Ammon's horn (tissue), 1 donor: ENCODE data around the gene LLGL2.

ENCODE experiments used
- DNase-seq: peaks from one replicate; pipeline ENCODE4 v3.0.0-alpha.2; 2016; ENCODE audit warnings: low spot score

The LLGL2 gene

GRCh38 chr17:75491680-75492079, 33.8 kb upstream of the LLGL2 start:
- no peak for DNase-seq

- no peak for DNase-seq
Measured at GRCh38 chr17:75492555-75493168, 32.8 kb upstream of the LLGL2 start.

GRCh38 chr17:75493476-75494129, 31.9 kb upstream of the LLGL2 start:
- DNase-seq, result no peak

- no peak for DNase-seq
Measured at GRCh38 chr17:75494326-75494877, 31.1 kb upstream of the LLGL2 start.

GRCh38 chr17:75496005-75496404, 29.5 kb upstream of the LLGL2 start:
- DNase-seq, result no peak

GRCh38 chr17:75498039-75498725, 27.3 kb upstream of the LLGL2 start:
- no peak for DNase-seq

GRCh38 chr17:75498726-75499213, 26.7 kb upstream of the LLGL2 start:
- no peak for DNase-seq

GRCh38 chr17:75499313-75500022, 26.0 kb upstream of the LLGL2 start:
- no peak for DNase-seq

GRCh38 chr17:75500419-75501216, 24.9 kb upstream of the LLGL2 start:
- DNase-seq, result no peak

- peak; percentile 90 for DNase-seq
Measured at GRCh38 chr17:75501378-75502071, 24.0 kb upstream of the LLGL2 start.

GRCh38 chr17:75502072-75502720, 23.3 kb upstream of the LLGL2 start:
- DNase-seq, result no peak

GRCh38 chr17:75502721-75503329, 22.7 kb upstream of the LLGL2 start:
- DNase-seq, result no peak

GRCh38 chr17:75503337-75503950, 22.1 kb upstream of the LLGL2 start:
- no peak for DNase-seq

- no peak for DNase-seq
Measured at GRCh38 chr17:75503976-75504346, 21.5 kb upstream of the LLGL2 start.

GRCh38 chr17:75504347-75505151, 20.9 kb upstream of the LLGL2 start:
- no peak for DNase-seq

GRCh38 chr17:75505152-75505409, 20.4 kb upstream of the LLGL2 start:
- no peak for DNase-seq

GRCh38 chr17:75505640-75506039, 19.9 kb upstream of the LLGL2 start:
- DNase-seq, result no peak

GRCh38 chr17:75506134-75506533, 19.4 kb upstream of the LLGL2 start:
- DNase-seq, result no peak

GRCh38 chr17:75506888-75507287, 18.6 kb upstream of the LLGL2 start:
- DNase-seq, result no peak
